Parathyroid adenoma (tissue), 2 donors: ENCODE results near the gene DCP2.

Experiments
- H2AFZ ChIP-seq: fragments of 300-600 bp; sonication (generic); one replicate; pipeline ENCODE4 v1.7.0; 2017; ENCODE audit warnings: antibody characterized with exemption, mild to moderate bottlenecking
- H3K27ac ChIP-seq: fragments of 300-600 bp; sonication (generic); one replicate; pipeline ENCODE4 v1.7.0; 2017
- H3K27me3 ChIP-seq: fragments of 300-600 bp; sonication (generic); one replicate; pipeline ENCODE4 v1.7.0; 2017; ENCODE audit warnings: low read length; ENCODE audit not compliant: control insufficient read depth, insufficient read depth
- H3K36me3 ChIP-seq: fragments of 300-600 bp; sonication (generic); one replicate; pipeline ENCODE4 v1.7.0; 2017; ENCODE audit warnings: low read length; ENCODE audit not compliant: control insufficient read depth, insufficient read depth
- H3K4me1 ChIP-seq: fragments of 300-600 bp; sonication (generic); one replicate; pipeline ENCODE4 v1.7.0; 2017; ENCODE audit warnings: control low read depth
- H3K4me2 ChIP-seq: fragments of 300-600 bp; sonication (generic); one replicate; pipeline ENCODE4 v1.7.0; 2017; ENCODE audit warnings: low read length
- H3K4me3 ChIP-seq: fragments of 300-600 bp; sonication (generic); one replicate; pipeline ENCODE4 v1.7.0; 2017; ENCODE audit warnings: low read depth, low read length
- H3K79me2 ChIP-seq: fragments of 300-600 bp; sonication (generic); one replicate; pipeline ENCODE4 v1.7.0; 2017; ENCODE audit warnings: control low read depth
- H3K9ac ChIP-seq: fragments of 300-600 bp; sonication (generic); one replicate; pipeline ENCODE4 v1.7.0; 2017; ENCODE audit warnings: mild to moderate bottlenecking
- H3K9me3 ChIP-seq: fragments of 300-600 bp; sonication (generic); one replicate; pipeline ENCODE4 v1.7.0; 2017; ENCODE audit warnings: low read length; ENCODE audit not compliant: control insufficient read depth
- TF ChIP-seq, protein P1 (sequence below): fragments of 300-600 bp; sonication (generic); IDR thresholded peaks from one replicate; pipeline ENCODE4 v1.7.0; 2017; ENCODE audit warnings: antibody characterized with exemption, mild to moderate bottlenecking
- donor health status: primary hyperparathyroidism.

DCP2 gene

DNA sequence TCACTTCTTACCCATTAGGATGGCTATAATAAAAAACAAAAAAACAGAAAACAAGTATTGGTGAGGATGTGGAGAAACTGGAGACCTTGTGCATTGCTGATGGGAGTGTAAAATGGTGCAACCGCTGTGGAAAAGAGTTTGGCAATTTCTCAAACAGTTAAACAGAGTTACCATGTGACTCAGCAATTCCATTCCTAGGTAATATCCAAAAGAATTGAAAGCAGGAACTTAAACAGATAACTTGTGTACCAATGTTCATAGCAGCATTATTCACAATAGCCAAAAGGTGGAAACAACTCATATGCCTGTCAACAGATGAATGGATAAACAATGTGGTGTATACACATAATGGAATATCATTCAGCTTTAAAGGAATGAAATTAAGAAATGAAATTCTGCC lies 28.9 kb downstream of the DCP2 start:
- Histone ChIP-seq H3K36me3 (no peaks in the 10 kb centered on the region), H2AFZ (no peak overlapping the region), H3K9ac (no peak overlapping the region), H3K27ac (no peak overlapping the region), H3K4me1 (peaks cover 4% of the 10 kb centered on the region), H3K27me3 (no peaks in the 10 kb centered on the region), H3K9me3 (no peaks in the 10 kb centered on the region), H3K79me2 (peaks cover 4% of the 10 kb centered on the region), H3K4me2 (no peak overlapping the region), H3K4me3 (no peak overlapping the region)
- TF ChIP-seq, protein P1, sequence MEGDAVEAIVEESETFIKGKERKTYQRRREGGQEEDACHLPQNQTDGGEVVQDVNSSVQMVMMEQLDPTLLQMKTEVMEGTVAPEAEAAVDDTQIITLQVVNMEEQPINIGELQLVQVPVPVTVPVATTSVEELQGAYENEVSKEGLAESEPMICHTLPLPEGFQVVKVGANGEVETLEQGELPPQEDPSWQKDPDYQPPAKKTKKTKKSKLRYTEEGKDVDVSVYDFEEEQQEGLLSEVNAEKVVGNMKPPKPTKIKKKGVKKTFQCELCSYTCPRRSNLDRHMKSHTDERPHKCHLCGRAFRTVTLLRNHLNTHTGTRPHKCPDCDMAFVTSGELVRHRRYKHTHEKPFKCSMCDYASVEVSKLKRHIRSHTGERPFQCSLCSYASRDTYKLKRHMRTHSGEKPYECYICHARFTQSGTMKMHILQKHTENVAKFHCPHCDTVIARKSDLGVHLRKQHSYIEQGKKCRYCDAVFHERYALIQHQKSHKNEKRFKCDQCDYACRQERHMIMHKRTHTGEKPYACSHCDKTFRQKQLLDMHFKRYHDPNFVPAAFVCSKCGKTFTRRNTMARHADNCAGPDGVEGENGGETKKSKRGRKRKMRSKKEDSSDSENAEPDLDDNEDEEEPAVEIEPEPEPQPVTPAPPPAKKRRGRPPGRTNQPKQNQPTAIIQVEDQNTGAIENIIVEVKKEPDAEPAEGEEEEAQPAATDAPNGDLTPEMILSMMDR = no peak

DNA sequence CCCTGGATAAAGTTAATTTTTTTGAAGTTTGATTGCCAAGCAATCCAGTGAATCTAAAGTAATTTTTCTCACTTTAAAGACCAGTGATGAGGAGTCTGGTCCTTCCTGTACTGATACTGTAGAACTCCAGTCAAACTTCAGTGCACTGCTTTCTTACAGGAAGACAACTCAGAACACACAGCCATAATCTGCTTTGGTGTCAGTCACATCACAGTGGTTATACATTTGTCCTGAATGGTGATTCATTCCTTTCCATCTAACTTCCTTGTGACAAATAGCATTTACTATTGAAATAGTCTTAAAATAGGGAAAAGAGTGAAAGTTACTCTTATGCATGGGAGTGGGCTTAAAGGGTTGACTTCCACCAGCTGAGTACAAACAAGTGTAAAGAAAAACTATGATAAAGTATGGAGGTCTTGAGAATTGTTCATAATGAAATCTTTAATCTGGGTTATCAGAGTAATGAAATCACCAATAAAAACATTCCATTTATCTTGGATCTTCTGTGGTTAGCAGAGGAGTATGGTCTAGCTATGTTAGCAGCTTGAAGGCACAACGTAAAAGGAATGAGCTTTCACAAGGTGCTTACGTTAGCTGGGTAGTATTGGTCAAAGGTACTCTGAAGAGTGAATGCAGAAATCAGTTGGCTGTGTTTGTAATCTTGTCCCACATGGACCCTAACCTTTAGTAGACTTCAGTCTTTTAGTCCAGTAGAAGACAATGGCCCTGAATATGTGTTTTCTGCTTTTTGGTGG lies 41.5 kb downstream of the DCP2 start:
- TF ChIP-seq, protein P1 = no peak
- no peak overlapping the region for H2AFZ ChIP-seq
- no peak overlapping the region for H3K4me3 ChIP-seq
- H3K9ac ChIP-seq = no peak overlapping the region
- H3K4me2 ChIP-seq = no peak overlapping the region
- no peaks in the 10 kb centered on the region for H3K36me3 ChIP-seq
- peak overlapping the region; percentile 20 for H3K27ac ChIP-seq
- H3K79me2 ChIP-seq = no peaks in the 10 kb centered on the region
- H3K9me3 ChIP-seq = no peaks in the 10 kb centered on the region
- H3K4me1 ChIP-seq = peaks cover 19% of the 10 kb centered on the region
- no peaks in the 10 kb centered on the region for H3K27me3 ChIP-seq

DNA sequence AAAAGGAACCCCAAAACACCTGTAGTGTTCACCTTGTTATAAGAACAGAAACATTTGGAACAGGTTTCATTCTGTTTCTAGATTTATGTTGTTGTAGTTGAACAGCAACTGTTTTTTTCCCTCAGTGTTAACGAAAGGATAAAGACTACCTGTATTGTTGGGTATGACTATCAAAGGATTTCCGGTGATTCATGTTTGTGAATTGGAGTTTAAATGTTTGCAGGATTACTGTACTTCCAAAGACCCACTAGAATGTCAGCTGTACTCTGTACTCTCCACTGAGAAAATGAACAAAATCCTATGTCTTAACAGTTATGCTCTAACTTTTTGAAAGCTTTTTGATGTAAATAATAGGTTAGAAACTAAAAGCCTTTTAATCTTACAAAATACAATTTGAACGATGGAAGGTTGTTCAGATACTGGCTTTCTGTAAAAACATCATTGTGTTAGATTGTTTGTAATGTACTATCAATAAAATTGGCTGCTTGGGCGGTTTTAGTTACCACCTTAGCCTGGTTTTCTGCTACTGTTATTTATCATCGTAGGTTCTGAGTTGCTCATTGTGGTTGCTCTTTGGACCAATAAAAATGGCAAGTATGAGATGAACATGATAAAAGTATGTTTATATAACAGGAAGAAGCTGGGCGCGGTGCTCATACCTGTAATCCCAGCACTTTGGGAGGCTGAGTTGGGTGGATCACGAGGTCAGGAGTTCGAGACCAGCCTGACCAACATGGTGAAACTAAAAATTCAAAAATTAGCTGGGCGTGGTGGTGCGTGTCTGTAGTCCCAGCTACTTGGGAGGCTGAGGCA lies 44.1 kb downstream of the DCP2 start:
- H3K4me3 ChIP-seq = no peak overlapping the region
- H3K27me3 ChIP-seq = no peaks in the 10 kb centered on the region
- no peak overlapping the region for H2AFZ ChIP-seq
- H3K36me3 ChIP-seq = peaks cover 2% of the 10 kb centered on the region
- no peak overlapping the region for H3K4me2 ChIP-seq
- H3K27ac ChIP-seq = peak overlapping the region; percentile 34
- no peak overlapping the region for H3K9ac ChIP-seq
- H3K9me3 ChIP-seq = no peaks in the 10 kb centered on the region
- H3K4me1 ChIP-seq = peaks cover 24% of the 10 kb centered on the region
- TF ChIP-seq, protein P1 = no peak
- H3K79me2 ChIP-seq = no peaks in the 10 kb centered on the region

DNA sequence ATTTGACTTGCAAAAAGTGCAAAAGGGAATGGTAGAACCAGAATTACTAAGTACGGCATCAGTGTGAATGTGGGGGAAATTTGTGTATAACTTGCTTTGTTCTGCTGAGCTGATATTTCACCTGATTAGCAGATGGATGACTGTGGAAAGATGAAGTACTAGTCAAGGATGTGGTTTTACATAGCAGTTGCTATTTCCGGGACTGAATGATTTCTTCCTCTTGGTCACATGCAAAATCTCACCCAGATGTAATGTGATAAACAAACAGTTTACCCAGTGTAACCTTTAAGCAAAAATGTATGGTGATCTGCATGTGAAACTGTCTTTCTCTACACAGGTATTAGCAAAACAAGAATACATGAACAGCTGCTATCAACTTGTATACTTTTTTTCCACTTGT lies 46.1 kb downstream of the DCP2 start:
- Histone ChIP-seq H3K36me3 (peaks cover 2% of the 10 kb centered on the region), H3K9me3 (no peaks in the 10 kb centered on the region), H2AFZ (no peak overlapping the region), H3K4me3 (no peak overlapping the region), H3K79me2 (peaks cover 4% of the 10 kb centered on the region), H3K27me3 (no peaks in the 10 kb centered on the region), H3K9ac (no peak overlapping the region), H3K27ac (peak overlapping the region; percentile 21), H3K4me1 (peaks cover 24% of the 10 kb centered on the region), H3K4me2 (no peak overlapping the region)
- TF ChIP-seq, protein P1 = no peak
